Measurements from ENCODE around the gene SLC4A1. TPM values are rescaled to one million over a fixed set of nuclear protein-coding genes. Genes with fewer than 3 reads are reported as not detected.

Gene SLC4A1
- total and polyA plus RNA-seq, 7 donors, result 0.26 to 7.2 (median 1.2) TPM; not detected in 3

DNA sequence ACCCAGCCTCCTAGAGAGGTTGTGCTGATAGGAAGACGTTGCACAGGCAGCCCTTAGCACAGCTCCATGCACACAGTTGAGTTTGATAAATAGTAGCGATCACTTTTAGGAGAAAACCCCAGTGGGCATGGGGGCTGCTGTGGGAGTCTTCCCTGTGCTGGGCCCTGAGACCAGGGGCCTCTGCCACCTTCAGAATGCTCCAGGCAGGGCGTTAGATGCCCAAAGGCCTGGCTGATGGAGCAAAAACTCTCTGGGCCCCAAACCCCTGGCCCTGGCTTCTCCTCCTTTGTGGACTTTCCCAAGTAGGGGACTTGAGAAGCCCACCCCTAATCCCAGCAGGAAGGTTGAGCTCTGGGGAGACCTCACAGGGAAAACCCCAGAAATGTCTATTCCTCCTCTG, 14.3 kb upstream of the SLC4A1 start:
- Histone ChIP-seq H3K27me3 (ENCODE audit: insufficient read depth in 3 of 3, low read length in 2 of 3) (no peaks in the 10 kb centered on the region), H3K36me3 (ENCODE audit: insufficient read depth in 1 of 2, low read depth in 1 of 2) (no peaks in the 10 kb centered on the region), H3K9me3 (no peaks in the 10 kb centered on the region), H3K4me1 (no peaks in the 10 kb centered on the region), H3K4me3 (no peak overlapping the region), H3K27ac (no peak overlapping the region)
- DNase-seq (no peak), ATAC-seq (no peak)
- intact Hi-C loops (cut with DNase I), result loop anchor here in 1 of 2 donors (5.0 kb wide), 2 partner anchors 35 to 50 kb away; no protein-coding TSS in a partner anchor
- TF ChIP-seq, protein P1, sequence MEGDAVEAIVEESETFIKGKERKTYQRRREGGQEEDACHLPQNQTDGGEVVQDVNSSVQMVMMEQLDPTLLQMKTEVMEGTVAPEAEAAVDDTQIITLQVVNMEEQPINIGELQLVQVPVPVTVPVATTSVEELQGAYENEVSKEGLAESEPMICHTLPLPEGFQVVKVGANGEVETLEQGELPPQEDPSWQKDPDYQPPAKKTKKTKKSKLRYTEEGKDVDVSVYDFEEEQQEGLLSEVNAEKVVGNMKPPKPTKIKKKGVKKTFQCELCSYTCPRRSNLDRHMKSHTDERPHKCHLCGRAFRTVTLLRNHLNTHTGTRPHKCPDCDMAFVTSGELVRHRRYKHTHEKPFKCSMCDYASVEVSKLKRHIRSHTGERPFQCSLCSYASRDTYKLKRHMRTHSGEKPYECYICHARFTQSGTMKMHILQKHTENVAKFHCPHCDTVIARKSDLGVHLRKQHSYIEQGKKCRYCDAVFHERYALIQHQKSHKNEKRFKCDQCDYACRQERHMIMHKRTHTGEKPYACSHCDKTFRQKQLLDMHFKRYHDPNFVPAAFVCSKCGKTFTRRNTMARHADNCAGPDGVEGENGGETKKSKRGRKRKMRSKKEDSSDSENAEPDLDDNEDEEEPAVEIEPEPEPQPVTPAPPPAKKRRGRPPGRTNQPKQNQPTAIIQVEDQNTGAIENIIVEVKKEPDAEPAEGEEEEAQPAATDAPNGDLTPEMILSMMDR (IDR thresholded peaks at IDR 0.05), result no peak
- 80 to 91% (median 89%) methylated on average over 3 of the region's 3 CpGs for WGBS, 3 donors

DNA sequence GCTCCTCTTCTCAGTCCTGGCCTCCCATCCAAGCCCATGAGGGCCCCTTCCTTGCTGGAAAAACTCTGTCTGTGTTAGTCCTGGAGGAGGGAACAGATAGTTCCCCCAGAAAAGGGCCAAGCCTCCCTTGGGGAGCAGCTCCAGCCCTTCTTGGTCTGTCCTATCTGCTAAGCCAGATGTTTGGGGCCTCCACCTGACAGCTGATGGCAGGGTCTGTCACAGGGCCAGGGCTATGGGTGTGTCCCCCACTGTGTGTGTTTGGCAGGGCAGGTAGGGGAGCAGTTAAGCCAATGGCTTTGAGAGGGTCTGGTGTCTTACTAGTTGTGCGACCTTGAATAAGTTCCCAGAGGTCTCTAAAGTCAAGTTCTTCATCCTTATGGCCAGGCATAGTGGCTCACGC, 13.6 kb upstream of the SLC4A1 start:
- WGBS, 3 donors, result 95 to 100% (median 98%) methylated on average over 2 of the region's 2 CpGs
- no peaks in the 10 kb centered on the region for H3K36me3 ChIP-seq (ENCODE audit: insufficient read depth in 1 of 2, low read depth in 1 of 2)
- H3K4me3 ChIP-seq, result no peak overlapping the region
- no peaks in the 10 kb centered on the region for H3K27me3 ChIP-seq (ENCODE audit: insufficient read depth in 3 of 3, low read length in 2 of 3)
- TF ChIP-seq, protein P1 (IDR thresholded peaks at IDR 0.05), result no peak
- H3K9me3 ChIP-seq, result no peaks in the 10 kb centered on the region
- ATAC-seq, result no peak
- no peak for DNase-seq
- intact Hi-C loops (cut with DNase I), result loop anchor here in 1 of 2 donors (5.0 kb wide), 2 partner anchors 34 to 49 kb away; no protein-coding TSS in a partner anchor
- no peak overlapping the region for H3K27ac ChIP-seq
- no peaks in the 10 kb centered on the region for H3K4me1 ChIP-seq

DNA sequence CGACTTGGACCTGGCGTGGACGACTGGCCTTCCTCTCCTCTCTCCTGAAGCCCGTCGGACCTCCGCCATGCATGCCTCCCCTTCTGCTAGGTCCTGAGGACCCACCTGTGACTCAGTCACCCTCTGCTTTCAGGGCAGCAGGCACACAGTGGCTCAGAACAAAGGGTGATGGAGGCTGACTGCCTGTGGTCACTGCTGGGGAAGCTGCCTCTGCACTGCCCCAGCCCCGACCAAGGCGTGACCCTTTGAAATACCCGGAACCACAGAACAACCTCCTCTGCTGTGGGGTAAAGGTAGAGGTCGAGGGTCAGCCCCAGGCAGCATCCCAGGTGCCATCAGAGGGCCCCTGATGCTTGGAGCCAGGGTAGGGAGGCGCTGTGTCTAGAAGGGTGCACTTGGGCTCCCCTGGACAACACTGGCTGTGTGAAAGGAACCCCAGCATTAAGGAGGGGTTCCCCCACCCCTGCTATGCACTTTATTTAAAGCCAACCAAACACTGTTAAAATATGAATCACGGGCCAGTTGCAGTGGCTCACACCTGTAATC, 12.5 kb upstream of the SLC4A1 start:
- WGBS, 3 donors, result 72 to 85% (median 78%) methylated on average over 12 of the region's 12 CpGs
- TF ChIP-seq, protein P1 (IDR thresholded peaks at IDR 0.05), result no peak
- peak overlapping the region; percentile 50 for H3K27ac ChIP-seq
- intact Hi-C loops (cut with DNase I), result loop anchor here in 1 of 2 donors (5.0 kb wide), 2 partner anchors 33 to 48 kb away; no protein-coding TSS in a partner anchor
- ATAC-seq (no peak), DNase-seq (no peak)
- no peaks in the 10 kb centered on the region for H3K36me3 ChIP-seq (ENCODE audit: insufficient read depth in 1 of 2, low read depth in 1 of 2)
- no peaks in the 10 kb centered on the region for H3K9me3 ChIP-seq
- H3K4me3 ChIP-seq, result no peak overlapping the region
- no peaks in the 10 kb centered on the region for H3K4me1 ChIP-seq
- no peaks in the 10 kb centered on the region for H3K27me3 ChIP-seq (ENCODE audit: insufficient read depth in 3 of 3, low read length in 2 of 3)

- Histone ChIP-seq H3K9me3 (no peaks in the 10 kb centered on the region), H3K27me3 (ENCODE audit: insufficient read depth in 3 of 3, low read length in 2 of 3) (no peaks in the 10 kb centered on the region), H3K27ac (peak overlapping the region; percentile 50), H3K36me3 (ENCODE audit: insufficient read depth in 1 of 2, low read depth in 1 of 2) (no peaks in the 10 kb centered on the region), H3K4me3 (no peak overlapping the region), H3K4me1 (no peaks in the 10 kb centered on the region)
- TF ChIP-seq, protein P1 (IDR thresholded peaks at IDR 0.05), result no peak
- ATAC-seq, result peak; percentile 67 to 85 (median 76)
- intact Hi-C loops (cut with DNase I), result loop anchor here in 1 of 2 donors (5.0 kb wide), 2 partner anchors 33 to 48 kb away; no protein-coding TSS in a partner anchor
- WGBS, 3 donors, result 34 to 45% (median 35%) methylated on average over 20 of the region's 20 CpGs
- DNase-seq, result peak; percentile 74 to 83
These were observed 11.9 kb upstream of the SLC4A1 start for GRCh38 chr17:44279666-44280391.

All from psoas muscle (tissue), 8 donors.